ENCODE measurements around the gene CEP57. TPM values are rescaled to one million over a fixed set of nuclear protein-coding genes. Genes with fewer than 3 reads are reported as not detected.
A peak's percentile ranks its signal among the peaks of the same experiment; 100 is the strongest.

Gene CEP57
- total RNA-seq, 1 donor = 48.4 TPM

- no peak overlapping the region for H3K4me3 ChIP-seq (ENCODE audit: low read depth, low read length)
- TF ChIP-seq CTCF (IDR thresholded peaks at IDR 0.05; ENCODE audit: insufficient read depth, low read depth, low read length) = no peak
- no peak for DNase-seq (ENCODE audit: low read depth)
Observed at GRCh38 chr11:95766701-95767100, 23.6 kb upstream of the CEP57 start.

GRCh38 chr11:95767498-95767897 lies 22.8 kb upstream of the CEP57 start:
- TF ChIP-seq CTCF (IDR thresholded peaks at IDR 0.05; ENCODE audit: insufficient read depth, low read depth, low read length) = no peak
- peak; percentile 80 for DNase-seq (ENCODE audit: low read depth)
- H3K4me3 ChIP-seq (ENCODE audit: low read depth, low read length) = no peak overlapping the region

- no peak for TF ChIP-seq CTCF (IDR thresholded peaks at IDR 0.05; ENCODE audit: insufficient read depth, low read depth, low read length)
- peak; percentile 7 for DNase-seq (ENCODE audit: low read depth)
- no peak overlapping the region for H3K4me3 ChIP-seq (ENCODE audit: low read depth, low read length)
Observed at GRCh38 chr11:95768521-95768920, 21.8 kb upstream of the CEP57 start.

GRCh38 chr11:95776859-95777258 lies 13.4 kb upstream of the CEP57 start:
- H3K4me3 ChIP-seq (ENCODE audit: low read depth, low read length) = no peak overlapping the region
- no peak for DNase-seq (ENCODE audit: low read depth)
- no peak for TF ChIP-seq CTCF (IDR thresholded peaks at IDR 0.05; ENCODE audit: insufficient read depth, low read depth, low read length)

- DNase-seq (ENCODE audit: low read depth) = no peak
- no peak overlapping the region for H3K4me3 ChIP-seq (ENCODE audit: low read depth, low read length)
- TF ChIP-seq CTCF (IDR thresholded peaks at IDR 0.05; ENCODE audit: insufficient read depth, low read depth, low read length) = no peak
Observed at GRCh38 chr11:95778699-95779098, 11.6 kb upstream of the CEP57 start.

- DNase-seq (ENCODE audit: low read depth) = no peak
- no peak for TF ChIP-seq CTCF (IDR thresholded peaks at IDR 0.05; ENCODE audit: insufficient read depth, low read depth, low read length)
- H3K4me3 ChIP-seq (ENCODE audit: low read depth, low read length) = no peak overlapping the region
Observed at GRCh38 chr11:95780544-95780943, 9.8 kb upstream of the CEP57 start.

- TF ChIP-seq CTCF (IDR thresholded peaks at IDR 0.05; ENCODE audit: insufficient read depth, low read depth, low read length) = peak; percentile 41
- DNase-seq (ENCODE audit: low read depth) = peak; percentile 48
- peak overlapping the region; percentile 99 for H3K4me3 ChIP-seq (ENCODE audit: low read depth, low read length)
Observed at GRCh38 chr11:95788921-95789505, 1.3 kb upstream of the CEP57 start.

All from fibroblast of villous mesenchyme (primary cell).